Gastroesophageal sphincter (tissue), 4 donors: ENCODE measurements around the gene HMSD. TPM values are rescaled to one million over a fixed set of nuclear protein-coding genes. Genes with fewer than 3 reads are reported as not detected.

Source experiments
- ATAC-seq: fragments of 150-250 bp; one replicate; pipeline ENCODE4 v1.9.1; 2016; ENCODE audit warnings: mild to moderate bottlenecking, moderate library complexity
- H3K27ac ChIP-seq, 4 donors: fragments of 200-600 bp; sonication (generic) in 3 of 4; 1 replicate in 3 of 4; 2 replicates in 1 of 4; pipeline ENCODE4 v1.5.1; 2016 to 2019
- H3K27me3 ChIP-seq: fragments of 200-600 bp; sonication (generic); one replicate; pipeline ENCODE4 v1.5.1; 2019
- H3K36me3 ChIP-seq, 2 donors: fragments of 200-600 bp; sonication (generic); one replicate each; pipeline ENCODE4 v1.5.1; 2019; ENCODE audit warnings: control low read depth in 1 of 2
- H3K4me1 ChIP-seq, 3 donors: fragments of 200-600 bp; sonication (generic); 1 replicate in 2 of 3; 2 replicates in 1 of 3; pipeline ENCODE4 v1.5.1; 2016 to 2019; ENCODE audit warnings: control low read depth in 2 of 3
- H3K4me3 ChIP-seq, 2 donors: fragments of 200-600 bp; sonication (generic); one replicate each; pipeline ENCODE4 v1.5.1; 2019; ENCODE audit warnings: mild to moderate bottlenecking in 1 of 2, moderate library complexity in 1 of 2
- H3K9me3 ChIP-seq, 3 donors: fragments of 200-600 bp; sonication (generic); one replicate each; pipeline ENCODE4 v1.5.1; 2017 to 2019; ENCODE audit warnings: control low read depth in 2 of 3
- CTCF ChIP-seq, 4 experiments: fragments of 200-600 bp in 2 of 4; fragments of 450-650 bp in 2 of 4; sonication (generic) in 1 of 4; IDR thresholded peaks; one replicate each; pipeline ENCODE4 v1.5.1; 2017 to 2019; ENCODE audit warnings: antibody characterized with exemption in 4 of 4, mild to moderate bottlenecking in 2 of 4, moderate library complexity in 2 of 4
- EP300 ChIP-seq: sonication (generic); formaldehyde crosslinking; IDR thresholded peaks from one replicate; pipeline ENCODE4 v1.6.1; 2017; ENCODE audit warnings: antibody characterized with exemption, mild to moderate bottlenecking
- POLR2A ChIP-seq, 2 donors: fragments of 450-650 bp; IDR thresholded peaks; one replicate each; pipeline ENCODE4 v1.6.1; 2017; ENCODE audit warnings: antibody characterized with exemption in 2 of 2, mild to moderate bottlenecking in 2 of 2, moderate library complexity in 1 of 2
- POLR2AphosphoS5 ChIP-seq: sonication (generic); formaldehyde crosslinking; IDR thresholded peaks from one replicate; pipeline ENCODE4 v1.6.1; 2017; ENCODE audit warnings: antibody characterized with exemption
- WGBS, 2 donors: methylation state at CpG; one replicate each; pipeline ENCODE4 v1.1.5; 2018; ENCODE audit warnings: low coverage in 1 of 2; 5-methylcytosine and 5-hydroxymethylcytosine counted together
- total RNA-seq, 4 donors: library from RNA; depleted of rRNA; stranded (reverse); fragments of >200 nt; gene quantifications; one replicate each; pipeline ENCODE4 v1.1.0, GENCODE V29; 2016

HMSD gene
- total RNA-seq, 4 donors from 2014 or later: not detected

GRCh38 chr18:63981719-63982118 is 32.6 kb downstream of the HMSD start:
- Histone ChIP-seq H3K4me3 (no peak overlapping the region), H3K4me1 (peaks cover 0 to 19% (median 0%) of the 10 kb centered on the region in 3 donors), H3K27me3 (no peaks in the 10 kb centered on the region), H3K9me3 (no peaks in the 10 kb centered on the region), H3K36me3 (peaks cover 0 to 59% of the 10 kb centered on the region in 2 donors), H3K27ac (no peak overlapping the region)
- 57 to 79% methylated on average over 1 to 2 of the region's 2 CpGs for WGBS, 2 donors
- TF ChIP-seq POLR2A (IDR thresholded peaks at IDR 0.05): no peak
- no peak for TF ChIP-seq EP300
- TF ChIP-seq CTCF (IDR thresholded peaks at IDR 0.05): no peak
- no peak for TF ChIP-seq POLR2AphosphoS5
- ATAC-seq: no peak

GRCh38 chr18:63982361-63982760 is 33.3 kb downstream of the HMSD start:
- no peak for TF ChIP-seq EP300
- TF ChIP-seq POLR2A (IDR thresholded peaks at IDR 0.05): no peak
- no peak for TF ChIP-seq POLR2AphosphoS5
- no peak for TF ChIP-seq CTCF (IDR thresholded peaks at IDR 0.05)
- 88 to 91% methylated on average over 3 of the region's 3 CpGs for WGBS, 2 donors
- no peak for ATAC-seq
- Histone ChIP-seq H3K9me3 (no peaks in the 10 kb centered on the region), H3K27me3 (no peaks in the 10 kb centered on the region), H3K4me1 (peaks cover 0 to 19% (median 0%) of the 10 kb centered on the region in 3 donors), H3K36me3 (peaks cover 0 to 66% of the 10 kb centered on the region in 2 donors), H3K27ac (no peak overlapping the region), H3K4me3 (no peak overlapping the region)

GRCh38 chr18:63986885-63987284 is 37.8 kb downstream of the HMSD start:
- ATAC-seq: no peak
- no peaks in the 10 kb centered on the region for H3K27me3 ChIP-seq
- H3K36me3 ChIP-seq: peaks cover 0 to 60% of the 10 kb centered on the region in 2 donors
- no peak overlapping the region for H3K4me3 ChIP-seq
- H3K27ac ChIP-seq: no peak overlapping the region
- no peaks in the 10 kb centered on the region for H3K4me1 ChIP-seq
- 61 to 67% methylated on average over 4 to 6 of the region's 7 CpGs for WGBS, 2 donors
- TF ChIP-seq POLR2AphosphoS5 (no peak), EP300 (no peak), CTCF (IDR thresholded peaks at IDR 0.05) (no peak), POLR2A (IDR thresholded peaks at IDR 0.05) (no peak)
- no peaks in the 10 kb centered on the region for H3K9me3 ChIP-seq

- no peak overlapping the region for H3K27ac ChIP-seq
- no peak for ATAC-seq
- WGBS, 2 donors: 63% methylated on average over 2 of the region's 2 CpGs; no CpG with 5 or more reads in 1 of the 2 donors
- H3K36me3 ChIP-seq: peaks cover 0 to 52% of the 10 kb centered on the region in 2 donors
- TF ChIP-seq POLR2AphosphoS5 (no peak), CTCF (IDR thresholded peaks at IDR 0.05) (no peak), EP300 (no peak), POLR2A (IDR thresholded peaks at IDR 0.05) (no peak)
- no peaks in the 10 kb centered on the region for H3K27me3 ChIP-seq
- H3K4me1 ChIP-seq: no peaks in the 10 kb centered on the region
- H3K4me3 ChIP-seq: no peak overlapping the region
- H3K9me3 ChIP-seq: no peaks in the 10 kb centered on the region
These were observed 38.6 kb downstream of the HMSD start for GRCh38 chr18:63987743-63988142.

GRCh38 chr18:63992751-63993150 is 43.6 kb downstream of the HMSD start:
- TF ChIP-seq EP300 (no peak), POLR2AphosphoS5 (no peak), CTCF (IDR thresholded peaks at IDR 0.05) (no peak), POLR2A (IDR thresholded peaks at IDR 0.05) (no peak)
- ATAC-seq: no peak
- Histone ChIP-seq H3K27me3 (no peaks in the 10 kb centered on the region), H3K4me3 (no peak overlapping the region), H3K27ac (no peak overlapping the region), H3K4me1 (peaks cover 0 to 4% (median 0%) of the 10 kb centered on the region in 3 donors), H3K36me3 (peaks cover 0 to 3% of the 10 kb centered on the region in 2 donors), H3K9me3 (no peaks in the 10 kb centered on the region)
- 86 to 100% methylated on average over 2 to 7 of the region's 7 CpGs for WGBS, 2 donors
